Subcutaneous abdominal adipose tissue (tissue), 5 donors: ENCODE measurements around the gene HIGD1B.
"Not testable (repeated sequence)": the region's sequence is repeated elsewhere in the genome, so short reads cannot be mapped to it uniquely, and the experiment has no call there.

Source experiments
- H3K27ac ChIP-seq: one replicate; pipeline ENCODE4 v1.7.0; 2013; ENCODE audit warnings: low read depth, mild to moderate bottlenecking, inconsistent platforms, low read length, moderate library complexity
- H3K27me3 ChIP-seq, 5 donors: one replicate each; pipeline ENCODE4 v1.7.0; 2013; ENCODE audit warnings: low read length in 5 of 5, inconsistent platforms in 1 of 5; ENCODE audit not compliant: control insufficient read depth in 5 of 5, insufficient read depth in 4 of 5
- H3K36me3 ChIP-seq, 5 donors: one replicate each; pipeline ENCODE4 v1.7.0; 2013; ENCODE audit warnings: low read length in 5 of 5; ENCODE audit not compliant: control insufficient read depth in 5 of 5, insufficient read depth in 5 of 5
- H3K4me1 ChIP-seq, 5 donors: one replicate each; pipeline ENCODE4 v1.7.0; 2013; ENCODE audit warnings: low read length in 5 of 5, mild to moderate bottlenecking in 3 of 5, moderate library complexity in 1 of 5; ENCODE audit not compliant: control insufficient read depth in 5 of 5, insufficient read depth in 5 of 5
- H3K4me3 ChIP-seq, 5 donors: one replicate each; pipeline ENCODE4 v1.7.0; 2013; ENCODE audit warnings: low read length in 5 of 5, low read depth in 1 of 5
- H3K9ac ChIP-seq, 5 donors: one replicate each; pipeline ENCODE4 v1.7.0; 2013; ENCODE audit warnings: low read length in 5 of 5, mild to moderate bottlenecking in 4 of 5, moderate library complexity in 3 of 5
- H3K9me3 ChIP-seq, 5 donors: one replicate each; pipeline ENCODE4 v1.7.0; 2013; ENCODE audit warnings: low read length in 5 of 5; ENCODE audit not compliant: control insufficient read depth in 5 of 5
- donor health status: healthy.
- donor health status: healthy.
- donor health status: healthy.
- donor health status: healthy.
- donor health status: healthy.

The HIGD1B gene

DNA sequence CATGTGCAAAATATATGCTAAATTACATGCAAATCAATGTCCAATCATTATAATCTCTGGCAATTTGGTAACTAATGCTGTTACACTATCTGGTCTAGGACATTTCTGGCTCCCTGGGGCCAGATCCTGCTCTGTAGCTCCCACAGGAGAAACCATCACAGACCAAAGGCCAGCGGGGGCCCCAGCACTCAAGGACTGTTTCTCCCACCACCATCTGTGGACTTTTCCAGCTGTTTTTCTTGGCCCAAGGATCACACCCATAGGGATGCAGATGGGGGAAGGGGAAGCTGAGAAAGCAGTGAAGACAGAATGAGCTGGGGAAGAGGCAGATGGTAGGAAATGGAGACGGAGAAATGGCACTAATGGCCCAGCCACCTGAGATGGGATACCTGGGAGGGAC lies at the start of gene HIGD1B:
HIGD1B (plus strand) TSS at position 298 of the 400 bp plus-strand sequence. CDS start 270 bp downstream, outside the sequence.
- no peak within 1 kb of the TSS for H3K27ac ChIP-seq
- H3K4me1 ChIP-seq: peaks cover 0 to 3% (median 2%) of the 10 kb centered on the region in 5 donors
- H3K9ac ChIP-seq: no peak within 1 kb of the TSS
- H3K4me3 ChIP-seq: no peak within 1 kb of the TSS
- H3K27me3 ChIP-seq: peaks cover 0 to 8% (median 0%) of the 10 kb centered on the region in 5 donors
- H3K36me3 ChIP-seq: peaks cover 0 to 30% (median 25%) of the 10 kb centered on the region in 5 donors
- H3K9me3 ChIP-seq: no peaks in the 10 kb centered on the region

DNA sequence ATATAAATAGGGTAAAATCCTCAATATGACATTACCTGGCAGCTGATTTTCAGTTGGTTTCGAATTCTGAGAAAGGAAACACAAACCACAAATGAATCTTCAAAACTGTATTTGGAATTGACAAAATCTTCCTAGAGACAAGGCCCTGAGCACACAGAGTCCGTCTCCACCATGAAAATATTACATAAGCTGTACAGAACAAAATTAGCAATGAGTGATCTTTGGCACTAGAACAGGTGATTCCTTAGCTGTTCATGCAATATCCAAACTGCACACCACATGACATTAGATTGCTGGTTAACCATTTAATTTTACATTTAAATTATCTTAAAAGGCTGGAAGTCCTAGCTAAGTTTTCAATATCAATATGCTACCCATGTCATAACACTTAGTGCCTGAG lies 49.3 kb upstream of the HIGD1B start:
- no peak overlapping the region for H3K27ac ChIP-seq
- H3K4me1 ChIP-seq: peaks cover 0 to 25% (median 15%) of the 10 kb centered on the region in 5 donors
- peaks cover 0 to 2% (median 0%) of the 10 kb centered on the region in 5 donors for H3K27me3 ChIP-seq

DNA sequence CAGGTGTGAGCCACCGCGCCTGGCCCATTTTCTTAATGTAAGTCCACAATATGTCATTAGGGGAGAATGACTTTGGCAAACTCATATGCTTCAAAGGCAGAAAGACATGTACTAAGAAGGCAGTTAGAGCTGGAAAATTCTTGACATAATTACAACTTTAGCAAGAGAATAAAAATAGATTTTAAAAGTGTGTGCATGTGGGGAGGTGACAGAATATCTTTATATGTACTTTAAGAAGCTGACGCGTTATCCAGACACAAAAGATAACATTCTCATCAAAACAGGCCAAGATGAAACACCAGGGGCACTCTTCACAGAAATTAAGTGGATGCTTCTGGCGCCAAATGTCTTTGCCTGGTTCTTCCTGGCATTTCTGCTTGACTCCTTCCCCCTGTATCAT lies 45.8 kb upstream of the HIGD1B start:
- Histone ChIP-seq H3K27me3 (peaks cover 0 to 2% (median 0%) of the 10 kb centered on the region in 5 donors), H3K36me3 (peaks cover 0 to 17% (median 0%) of the 10 kb centered on the region in 5 donors), H3K27ac (no peak overlapping the region), H3K9me3 (no peaks in the 10 kb centered on the region), H3K4me1 (peaks cover 0 to 3% (median 0%) of the 10 kb centered on the region in 5 donors), H3K4me3 (no peak overlapping the region), H3K9ac (no peak overlapping the region)

More for the DNA sequence above, 49.3 kb upstream of the HIGD1B start:
- H3K9me3 ChIP-seq: no peaks in the 10 kb centered on the region
- H3K4me3 ChIP-seq: no peak overlapping the region
- H3K9ac ChIP-seq: no peak overlapping the region
- H3K36me3 ChIP-seq: peaks cover 0 to 2% (median 0%) of the 10 kb centered on the region in 5 donors

DNA sequence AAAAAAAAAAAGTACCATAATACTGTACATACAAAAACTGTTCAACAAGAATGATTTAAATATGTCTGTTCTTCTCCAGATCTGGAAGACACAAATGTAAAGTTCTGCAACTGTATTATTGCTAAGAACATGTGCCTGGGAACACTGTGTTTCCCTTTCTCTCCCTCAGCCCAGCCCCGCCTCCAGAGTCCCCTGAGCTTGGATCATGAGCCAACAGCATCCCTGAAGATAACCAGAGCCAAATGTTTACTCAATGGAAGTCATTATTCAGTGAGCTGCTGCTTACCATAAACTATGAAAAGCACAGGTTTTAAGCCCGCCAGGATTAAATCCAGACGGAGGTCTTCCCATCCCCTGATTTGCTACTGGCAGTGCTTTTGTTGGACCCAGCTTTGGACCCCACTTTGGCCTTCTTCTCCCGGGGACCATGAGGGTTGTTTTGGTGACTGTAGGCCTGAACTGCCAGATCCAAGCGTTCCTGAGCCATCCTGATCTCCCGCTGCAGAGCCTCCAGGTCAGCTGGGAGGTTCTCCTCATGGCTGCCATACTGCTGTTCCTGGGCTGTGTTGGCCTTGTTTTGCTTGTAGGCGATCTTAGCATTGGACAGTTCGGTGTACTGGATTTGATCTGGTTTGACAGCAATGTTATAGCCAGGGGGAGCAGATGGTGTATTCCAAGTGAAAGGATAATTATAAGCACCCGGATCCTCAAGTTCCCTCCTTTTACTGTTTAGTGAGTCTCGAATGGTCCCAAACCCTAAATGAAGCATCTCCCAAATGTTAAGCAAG lies 43.2 kb upstream of the HIGD1B start:
- no peak overlapping the region for H3K27ac ChIP-seq
- no peaks in the 10 kb centered on the region for H3K9me3 ChIP-seq
- H3K4me1 ChIP-seq: peaks cover 0 to 7% (median 0%) of the 10 kb centered on the region in 5 donors
- no peak overlapping the region for H3K4me3 ChIP-seq
- H3K27me3 ChIP-seq: no peaks in the 10 kb centered on the region
- H3K36me3 ChIP-seq: peaks cover 0 to 14% (median 0%) of the 10 kb centered on the region in 5 donors
- H3K9ac ChIP-seq: no peak overlapping the region

DNA sequence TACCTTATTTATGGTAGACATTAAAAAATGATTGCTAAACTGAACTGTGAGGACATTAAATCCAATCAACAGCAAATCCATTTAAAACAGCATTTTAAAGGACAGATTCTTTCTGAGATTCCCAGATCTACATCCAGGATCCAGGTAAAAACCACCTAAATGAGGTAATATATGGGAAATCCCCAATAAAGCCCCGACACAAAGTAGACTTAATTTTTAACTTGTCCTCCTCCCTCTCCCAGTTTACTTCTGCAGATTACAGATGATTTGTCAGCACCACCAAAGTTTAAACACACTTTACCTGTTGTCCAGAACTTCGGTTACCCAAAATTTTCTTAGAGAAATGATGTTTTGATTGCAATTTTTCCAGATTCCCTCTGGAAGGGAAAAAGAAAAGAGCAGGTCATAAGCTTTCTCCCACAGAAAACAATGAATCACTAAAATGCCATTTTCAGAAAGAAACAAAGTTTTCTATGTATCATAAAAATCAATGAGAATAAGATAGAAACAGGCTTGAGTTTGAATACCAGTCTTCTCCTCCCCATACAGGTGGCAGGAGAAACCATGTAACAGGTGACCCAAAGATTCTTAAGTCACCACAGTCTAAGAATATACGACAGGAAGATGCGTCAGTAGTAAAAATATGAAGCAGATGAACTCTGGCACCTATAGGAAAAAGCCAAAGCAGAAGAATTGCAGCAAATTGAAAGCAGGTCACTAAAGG lies 40.4 kb upstream of the HIGD1B start:
- H3K27me3 ChIP-seq: no peaks in the 10 kb centered on the region
- no peak overlapping the region for H3K4me3 ChIP-seq
- no peak overlapping the region for H3K9ac ChIP-seq
- H3K27ac ChIP-seq: no peak overlapping the region
- H3K4me1 ChIP-seq: peaks cover 0 to 7% (median 0%) of the 10 kb centered on the region in 5 donors
- H3K36me3 ChIP-seq: peaks cover 0 to 14% (median 0%) of the 10 kb centered on the region in 5 donors
- H3K9me3 ChIP-seq: no peaks in the 10 kb centered on the region

DNA sequence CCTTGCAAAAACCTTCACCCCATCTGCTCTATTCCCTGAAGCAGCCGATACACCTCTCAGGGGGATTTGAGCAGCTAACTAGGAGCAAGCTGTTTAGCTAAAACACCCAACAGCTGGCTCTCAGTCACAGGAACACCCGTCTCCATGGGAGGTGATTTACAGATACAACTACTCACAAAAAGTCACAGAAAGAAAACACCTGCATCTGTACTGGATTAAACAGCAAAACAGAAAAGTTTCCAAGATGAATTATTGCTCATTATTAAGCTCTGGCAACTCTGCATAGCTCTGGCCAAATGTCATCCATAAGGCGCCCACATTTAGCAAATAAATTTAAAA lies 39.9 kb upstream of the HIGD1B start:
- H3K4me3 ChIP-seq: no peak overlapping the region
- H3K9ac ChIP-seq: no peak overlapping the region
- no peaks in the 10 kb centered on the region for H3K9me3 ChIP-seq
- peaks cover 0 to 7% (median 0%) of the 10 kb centered on the region in 5 donors for H3K4me1 ChIP-seq
- no peaks in the 10 kb centered on the region for H3K27me3 ChIP-seq
- peaks cover 0 to 14% (median 0%) of the 10 kb centered on the region in 5 donors for H3K36me3 ChIP-seq
- no peak overlapping the region for H3K27ac ChIP-seq

DNA sequence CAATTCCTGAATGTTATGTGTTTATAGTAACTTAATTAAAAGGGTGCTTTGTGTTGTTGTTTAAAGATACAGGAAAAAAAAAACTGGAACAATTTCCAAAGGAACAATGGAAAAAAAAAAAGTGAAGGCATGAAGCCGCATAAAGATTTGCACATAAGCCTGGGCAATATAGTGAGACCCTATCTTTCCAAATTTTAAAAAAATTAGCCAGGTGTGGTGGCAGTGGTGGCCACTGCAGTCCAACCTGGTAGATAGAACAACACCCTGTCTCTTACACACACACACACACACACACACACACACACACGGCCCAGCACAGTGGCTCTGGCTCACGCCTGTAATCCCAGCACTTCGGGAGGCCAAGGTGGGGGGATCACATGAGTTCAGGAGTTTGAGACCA lies 39.5 kb upstream of the HIGD1B start:
- Histone ChIP-seq H3K9ac (no peak overlapping the region), H3K27me3 (no peaks in the 10 kb centered on the region), H3K27ac (no peak overlapping the region), H3K4me3 (no peak overlapping the region), H3K36me3 (peaks cover 0 to 14% (median 0%) of the 10 kb centered on the region in 5 donors), H3K4me1 (peaks cover 0 to 7% (median 0%) of the 10 kb centered on the region in 5 donors), H3K9me3 (no peaks in the 10 kb centered on the region)

DNA sequence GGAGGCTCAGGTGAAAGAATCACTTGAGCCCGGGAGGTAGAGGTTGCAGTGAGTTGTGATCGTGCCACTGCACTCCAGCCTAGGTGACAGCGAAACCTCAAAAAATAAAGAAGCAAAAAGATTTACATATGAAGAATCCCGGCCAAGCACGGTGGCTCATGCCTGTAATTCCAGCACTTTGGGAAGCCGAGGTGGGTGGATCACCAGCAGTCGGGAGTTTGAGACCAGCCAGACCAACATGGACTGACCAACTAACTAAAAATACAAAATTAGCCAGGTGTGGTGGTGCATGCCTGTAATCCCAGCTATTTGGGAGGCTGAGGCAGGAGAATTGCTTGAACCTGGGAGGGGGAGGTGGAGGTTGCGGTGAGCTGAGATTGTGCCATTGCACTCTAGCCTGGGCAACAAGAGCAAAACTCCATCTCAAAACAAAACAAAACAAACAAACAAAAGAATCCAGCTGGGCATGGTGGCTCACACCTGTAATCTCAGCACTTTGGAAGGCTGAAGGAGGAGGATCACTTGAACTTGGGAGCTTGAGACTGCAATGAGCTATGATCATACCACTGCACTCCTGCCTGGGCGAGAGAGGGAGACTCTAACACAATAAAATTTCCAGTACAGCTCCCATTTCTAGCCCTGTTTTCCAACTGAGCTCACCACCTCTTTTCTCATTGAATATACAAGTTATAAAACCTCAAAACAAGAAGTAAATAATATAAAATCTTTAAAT lies 38.9 kb upstream of the HIGD1B start:
- H3K36me3 ChIP-seq: peaks cover 0 to 14% (median 0%) of the 10 kb centered on the region in 5 donors
- H3K4me3 ChIP-seq, H3K9ac ChIP-seq, H3K27ac ChIP-seq, H3K27me3 ChIP-seq, H3K4me1 ChIP-seq, H3K9me3 ChIP-seq: not testable (repeated sequence)

DNA sequence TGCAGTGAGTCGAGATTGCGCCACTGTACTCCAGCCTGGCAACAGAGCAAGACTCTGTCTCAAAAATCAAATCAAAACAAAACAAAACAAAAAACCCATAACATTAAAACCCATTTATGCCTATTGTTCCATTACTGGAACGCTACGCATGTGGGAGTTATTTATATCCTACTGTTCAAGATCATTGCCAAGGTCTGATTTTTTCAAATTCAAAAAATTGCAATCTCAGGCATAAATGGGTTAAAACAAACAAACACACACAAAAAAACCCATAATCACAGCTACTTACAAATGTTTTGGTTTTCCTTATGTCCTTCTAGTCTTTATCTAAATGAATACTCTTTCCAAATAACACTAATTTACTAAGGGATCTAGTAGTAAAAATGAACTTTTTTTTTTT lies 35.4 kb upstream of the HIGD1B start:
- Histone ChIP-seq H3K9me3 (no peaks in the 10 kb centered on the region), H3K27me3 (peaks cover 0 to 6% (median 0%) of the 10 kb centered on the region in 5 donors), H3K4me3 (no peak overlapping the region), H3K4me1 (peaks cover 0 to 4% (median 0%) of the 10 kb centered on the region in 5 donors), H3K9ac (no peak overlapping the region), H3K27ac (no peak overlapping the region), H3K36me3 (no peaks in the 10 kb centered on the region)
